Measurements from ENCODE around the gene SELE. TPM values are rescaled to one million over a fixed set of nuclear protein-coding genes. Genes with fewer than 3 reads are reported as not detected.

Gene SELE
- total and polyA plus RNA-seq, 2 of the 13 experiments (the other 11 are each of a cell fraction or from before 2014, with no cell fraction given), result 0.04 to 0.09 TPM

- TF ChIP-seq ELF1 (CRISPR knock-in tag; IDR thresholded peaks at IDR 0.05) (peak; percentile 82), ETV5 (CRISPR knock-in tag; IDR thresholded peaks at IDR 0.05; ENCODE audit: borderline replicate concordance) (peak; percentile 64; the same call in 1 of the 2 replicates), TARDBP (CRISPR knock-in tag; IDR thresholded peaks at IDR 0.05) (peak; percentile 36; the same call in 1 of the 2 replicates), TBL1XR1 (IDR thresholded peaks at IDR 0.05; ENCODE audit: borderline replicate concordance, low read length, partially characterized antibody) (no peak), ZNF12 (CRISPR knock-in tag; IDR thresholded peaks at IDR 0.05) (0 out of 2 replicates have a peak, but pooled peaks have one; percentile 22), HMGXB4 (CRISPR knock-in tag; IDR thresholded peaks at IDR 0.05; ENCODE audit: borderline replicate concordance in 1 of 2, low read depth in 1 of 2) (peak; percentile 46 to 56; a peak in 2 of 4 replicates), GABPA (IDR thresholded peaks at IDR 0.05; ENCODE audit: low read depth, low read length) (no peak), GABPA (CRISPR knock-in tag; IDR thresholded peaks at IDR 0.05; ENCODE audit: low read depth) (peak; percentile 39; the same call in 1 of the 2 replicates), ZNF44 (CRISPR knock-in tag; IDR thresholded peaks at IDR 0.05) (no peak), IKZF1 (IDR thresholded peaks at IDR 0.05) (0 out of 2 replicates have a peak, but pooled peaks have one; percentile 18), GFI1 (CRISPR knock-in tag; IDR thresholded peaks at IDR 0.05; ENCODE audit: borderline replicate concordance) (peak; percentile 43; the same call in 1 of the 2 replicates), KLF9 (CRISPR knock-in tag; IDR thresholded peaks at IDR 0.05; ENCODE audit: low read depth) (no peak), ZNF331 (CRISPR knock-in tag; IDR thresholded peaks at IDR 0.05) (peak; percentile 22; the same call in 1 of the 2 replicates), STAG1 (CRISPR knock-in tag; IDR thresholded peaks at IDR 0.05) (peak; percentile 84), ZNF556 (CRISPR knock-in tag; IDR thresholded peaks at IDR 0.05; ENCODE audit: borderline replicate concordance) (no peak), RCOR2 (CRISPR knock-in tag; IDR thresholded peaks at IDR 0.05) (no peak), HMGXB3 (CRISPR knock-in tag; IDR thresholded peaks at IDR 0.05; ENCODE audit: borderline replicate concordance) (no peak), MXI1 (IDR thresholded peaks at IDR 0.05; ENCODE audit: borderline replicate concordance, low read depth, low read length) (no peak), KLF16 (CRISPR knock-in tag; IDR thresholded peaks at IDR 0.05) (no peak), NR2F6 (IDR thresholded peaks at IDR 0.05) (no peak), NR2F6 (CRISPR knock-in tag; IDR thresholded peaks at IDR 0.05) (no peak), ZNF335 (CRISPR knock-in tag; IDR thresholded peaks at IDR 0.05) (no peak)
- TF ChIP-seq, protein P1, sequence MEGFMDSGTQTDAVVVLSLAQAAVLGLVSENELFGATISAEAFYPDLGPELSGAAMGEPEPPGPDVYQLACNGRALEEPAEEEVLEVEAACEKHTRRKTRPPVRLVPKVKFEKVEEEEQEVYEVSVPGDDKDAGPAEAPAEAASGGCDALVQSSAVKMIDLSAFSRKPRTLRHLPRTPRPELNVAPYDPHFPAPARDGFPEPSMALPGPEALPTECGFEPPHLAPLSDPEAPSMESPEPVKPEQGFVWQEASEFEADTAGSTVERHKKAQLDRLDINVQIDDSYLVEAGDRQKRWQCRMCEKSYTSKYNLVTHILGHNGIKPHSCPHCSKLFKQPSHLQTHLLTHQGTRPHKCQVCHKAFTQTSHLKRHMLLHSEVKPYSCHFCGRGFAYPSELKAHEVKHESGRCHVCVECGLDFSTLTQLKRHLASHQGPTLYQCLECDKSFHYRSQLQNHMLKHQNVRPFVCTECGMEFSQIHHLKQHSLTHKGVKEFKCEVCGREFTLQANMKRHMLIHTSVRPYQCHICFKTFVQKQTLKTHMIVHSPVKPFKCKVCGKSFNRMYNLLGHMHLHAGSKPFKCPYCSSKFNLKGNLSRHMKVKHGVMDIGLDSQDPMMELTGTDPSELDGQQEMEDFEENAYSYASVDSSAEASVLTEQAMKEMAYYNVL (CRISPR knock-in tag; IDR thresholded peaks at IDR 0.05; ENCODE audit: borderline replicate concordance), result 0 out of 2 replicates have a peak, but pooled peaks have one; percentile 59
These were observed 22.2 kb downstream of the SELE start, which contains the start of gene SELL (continued) for GRCh38 chr1:169711469-169712308.

All from HepG2 (cell line).